Fibroblast of skin of right biceps (primary cell): ENCODE measurements around the gene RET.

ENCODE experiments used
- DNase-seq: peaks from one replicate; pipeline ENCODE4 v3.0.0-alpha.2; 2013

The RET gene

DNA sequence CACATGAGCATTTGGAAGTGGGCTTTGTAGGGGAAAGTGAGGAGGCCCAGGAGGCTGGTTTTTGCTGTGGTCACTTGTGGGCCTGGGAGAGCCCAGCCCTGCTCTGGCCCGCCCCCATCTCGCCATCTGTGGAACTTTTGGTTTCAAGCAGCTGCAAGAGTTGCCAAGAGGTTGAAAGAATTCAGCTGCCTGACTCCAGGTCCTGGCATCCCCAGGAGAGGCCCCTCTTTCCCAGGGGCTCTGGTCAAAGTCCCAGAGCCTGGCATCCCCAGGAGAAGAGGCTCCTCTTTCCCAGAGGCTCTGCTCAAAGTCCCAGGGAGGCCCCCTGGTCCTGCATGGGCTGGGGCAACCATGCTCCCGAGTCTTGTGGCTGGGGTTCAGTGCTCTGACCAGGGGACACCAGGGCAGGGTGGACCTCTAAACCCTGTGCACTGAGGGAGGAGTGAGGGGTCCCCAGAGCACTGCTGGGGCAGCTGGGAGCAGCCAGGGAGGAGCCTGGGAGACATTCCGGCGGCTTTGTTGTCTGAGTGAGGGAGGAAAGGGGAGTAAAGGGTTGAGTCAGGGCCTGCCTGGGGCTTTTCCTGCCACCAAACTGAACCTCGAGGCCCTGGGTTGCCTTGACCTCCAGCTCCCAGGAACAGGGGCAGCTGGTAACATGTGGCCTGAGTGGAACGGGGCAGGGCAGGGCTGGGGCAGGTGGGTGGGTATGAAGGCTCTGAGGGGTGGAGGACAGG is 33.6 kb downstream of the RET start:
- peak; percentile 13 for DNase-seq

- DNase-seq = no peak
These were observed 34.2 kb downstream of the RET start for GRCh38 chr10:43111101-43111500.

- DNase-seq = no peak
These were observed 35.2 kb downstream of the RET start for GRCh38 chr10:43111921-43112607.

- no peak for DNase-seq
These were observed 35.7 kb downstream of the RET start for GRCh38 chr10:43112608-43112961.

DNA sequence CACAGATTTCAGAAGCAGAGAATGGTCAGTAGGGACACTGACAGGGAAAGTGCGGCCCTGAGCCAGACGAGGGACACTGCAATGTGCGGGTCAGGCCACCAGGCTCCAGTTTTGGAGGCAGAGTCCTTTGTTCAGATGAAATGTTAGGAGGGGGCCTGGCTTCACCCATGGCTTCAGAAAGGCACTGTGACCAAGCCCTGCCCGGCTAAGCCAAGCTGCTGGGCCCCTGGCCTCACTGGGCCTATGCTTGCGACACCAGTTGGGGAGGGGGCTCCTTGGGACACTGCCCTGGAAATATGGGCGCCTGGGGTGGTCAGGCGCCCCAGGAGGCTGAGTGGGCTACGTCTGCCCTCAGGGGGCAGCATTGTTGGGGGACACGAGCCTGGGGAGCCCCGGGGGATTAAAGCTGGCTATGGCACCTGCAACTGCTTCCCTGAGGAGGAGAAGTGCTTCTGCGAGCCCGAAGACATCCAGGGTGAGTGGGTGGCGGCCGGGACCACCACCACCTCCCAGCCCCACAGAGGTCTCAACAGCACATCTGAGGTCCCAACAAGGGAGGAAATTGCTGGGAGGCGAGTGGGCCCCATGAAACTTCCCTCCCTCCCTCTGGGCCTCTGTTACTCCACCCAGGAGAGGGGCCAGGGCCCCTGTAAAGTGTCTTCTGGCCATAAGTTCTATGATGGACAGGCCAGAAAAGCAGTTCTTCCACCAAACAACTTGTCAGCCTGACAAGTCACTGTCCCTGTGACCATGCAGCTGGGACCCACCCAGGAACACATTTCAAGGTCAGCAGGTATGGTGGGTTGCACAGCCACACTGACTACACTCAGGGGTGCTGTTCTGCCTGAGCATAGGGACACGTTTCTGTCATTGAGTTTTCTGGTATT is 36.6 kb downstream of the RET start:
- no peak for DNase-seq

DNA sequence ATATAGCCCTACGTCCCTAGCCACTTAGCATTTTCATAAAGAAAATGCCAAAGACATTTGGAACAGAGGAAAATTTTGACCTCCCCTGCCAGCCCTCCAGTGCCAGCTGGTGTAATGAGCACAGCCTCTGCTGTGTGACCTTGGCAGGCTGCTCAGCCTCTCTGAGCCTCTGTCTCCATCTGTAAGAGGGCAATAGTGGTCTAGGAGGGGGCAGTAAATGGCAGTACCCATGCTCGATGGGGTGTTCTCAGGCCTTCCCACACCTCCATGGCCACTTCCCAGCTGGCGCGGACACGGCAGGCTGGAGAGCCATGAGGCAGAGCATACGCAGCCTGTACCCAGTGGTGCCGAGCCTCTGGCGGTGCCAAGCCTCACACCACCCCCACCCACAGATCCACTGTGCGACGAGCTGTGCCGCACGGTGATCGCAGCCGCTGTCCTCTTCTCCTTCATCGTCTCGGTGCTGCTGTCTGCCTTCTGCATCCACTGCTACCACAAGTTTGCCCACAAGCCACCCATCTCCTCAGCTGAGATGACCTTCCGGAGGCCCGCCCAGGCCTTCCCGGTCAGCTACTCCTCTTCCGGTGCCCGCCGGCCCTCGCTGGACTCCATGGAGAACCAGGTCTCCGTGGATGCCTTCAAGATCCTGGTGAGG is 37.3 kb downstream of the RET start:
- DNase-seq = no peak

DNA sequence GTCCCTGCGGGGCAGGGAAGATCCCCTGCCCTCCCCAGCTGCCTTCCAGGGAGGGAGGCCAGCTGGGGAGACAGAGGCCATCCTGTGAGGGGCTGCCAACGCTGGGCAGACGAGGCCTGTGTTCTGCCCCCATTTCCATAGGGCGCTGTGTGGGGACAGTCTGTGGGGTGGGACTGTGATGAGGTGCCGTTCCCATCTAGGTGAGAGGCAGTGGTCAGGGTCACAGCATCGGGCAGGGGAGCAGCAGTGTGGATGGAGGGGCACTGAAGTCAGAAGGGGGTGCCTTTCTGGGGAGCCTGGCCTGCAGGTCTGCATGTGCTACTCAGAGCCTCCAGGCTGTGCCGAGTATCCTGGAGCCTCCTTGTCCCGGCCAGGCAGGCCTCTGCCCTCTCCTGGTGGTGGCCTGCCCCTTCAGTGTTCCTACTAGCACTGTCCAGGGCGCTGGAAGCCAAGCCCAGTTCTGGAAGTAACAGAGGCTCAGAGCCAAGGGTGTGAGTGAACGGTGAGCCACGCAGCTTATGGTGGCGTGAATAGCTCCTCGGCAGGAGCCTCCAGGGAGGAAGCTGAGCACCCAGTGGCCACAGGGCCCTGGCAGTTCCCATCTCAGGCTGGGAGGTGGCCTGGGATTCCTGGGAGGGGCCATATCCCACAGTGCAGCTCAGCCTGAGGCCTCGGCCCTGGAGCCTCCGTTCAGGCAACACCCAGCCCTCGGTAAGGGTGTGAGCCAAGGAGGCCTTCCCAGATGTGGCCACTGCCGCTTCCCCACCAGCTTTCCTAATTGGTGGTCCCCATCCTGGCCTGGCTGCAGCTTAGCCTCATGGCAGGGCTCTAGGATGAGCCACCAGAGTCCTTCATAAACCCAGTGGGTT is 38.1 kb downstream of the RET start:
- DNase-seq = no peak

- DNase-seq = no peak
These were observed 39.2 kb downstream of the RET start for GRCh38 chr10:43115881-43116595.

- DNase-seq = no peak
These were observed 39.7 kb downstream of the RET start for GRCh38 chr10:43116596-43116995.

GRCh38 chr10:43117031-43117776 is 40.3 kb downstream of the RET start:
- DNase-seq = no peak

DNA sequence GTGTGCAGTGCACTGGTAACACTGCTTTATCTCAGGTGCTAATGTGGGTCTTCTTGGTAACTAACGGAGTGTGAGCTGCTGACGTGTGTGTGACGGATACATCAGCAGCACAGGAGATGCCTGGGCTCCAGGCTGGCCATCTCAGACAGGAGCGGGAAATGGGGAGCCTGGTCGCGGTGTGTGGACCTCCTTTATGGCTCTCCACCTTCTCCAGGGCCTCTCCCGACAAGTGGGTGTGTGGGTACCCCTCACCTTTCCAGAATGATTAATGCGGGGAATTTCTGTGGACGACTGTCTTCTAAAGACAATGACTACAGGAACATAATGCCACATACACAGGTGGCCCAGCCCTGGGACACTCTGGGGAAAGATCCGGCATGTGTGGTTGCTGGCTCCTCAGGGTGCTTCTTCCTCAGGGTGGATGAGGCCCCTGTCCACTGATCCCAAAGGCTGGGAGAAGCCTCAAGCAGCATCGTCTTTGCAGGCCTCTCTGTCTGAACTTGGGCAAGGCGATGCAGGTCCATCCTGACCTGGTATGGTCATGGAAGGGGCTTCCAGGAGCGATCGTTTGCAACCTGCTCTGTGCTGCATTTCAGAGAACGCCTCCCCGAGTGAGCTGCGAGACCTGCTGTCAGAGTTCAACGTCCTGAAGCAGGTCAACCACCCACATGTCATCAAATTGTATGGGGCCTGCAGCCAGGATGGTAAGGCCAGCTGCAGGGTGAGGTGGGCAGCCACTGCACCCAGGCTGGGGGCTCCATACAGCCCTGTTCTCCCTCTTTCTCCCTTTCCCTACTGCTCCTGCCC is 41.1 kb downstream of the RET start:
- DNase-seq = no peak

- DNase-seq = no peak
These were observed 42.0 kb downstream of the RET start for GRCh38 chr10:43118631-43119415.

DNA sequence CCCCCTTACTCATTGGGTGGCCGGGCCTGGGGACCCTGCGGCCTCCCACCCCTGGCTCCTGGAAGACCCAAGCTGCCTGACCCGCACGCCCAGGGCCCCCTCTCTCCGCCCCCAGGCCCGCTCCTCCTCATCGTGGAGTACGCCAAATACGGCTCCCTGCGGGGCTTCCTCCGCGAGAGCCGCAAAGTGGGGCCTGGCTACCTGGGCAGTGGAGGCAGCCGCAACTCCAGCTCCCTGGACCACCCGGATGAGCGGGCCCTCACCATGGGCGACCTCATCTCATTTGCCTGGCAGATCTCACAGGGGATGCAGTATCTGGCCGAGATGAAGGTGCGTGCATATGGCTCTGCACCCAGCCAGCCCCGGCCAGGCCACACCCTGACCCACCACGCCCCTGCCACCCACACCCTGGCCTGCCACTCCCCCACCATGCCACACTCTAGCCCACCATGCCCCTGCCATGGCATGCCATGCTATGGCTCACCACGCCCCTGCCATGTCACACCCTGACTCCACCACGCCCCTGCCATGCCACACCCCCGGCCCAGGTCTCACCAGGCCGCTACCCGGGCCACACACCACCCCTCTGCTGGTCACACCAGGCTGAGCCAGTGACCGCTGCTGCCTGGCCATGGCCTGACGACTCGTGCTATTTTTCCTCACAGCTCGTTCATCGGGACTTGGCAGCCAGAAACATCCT is 42.7 kb downstream of the RET start:
- no peak for DNase-seq

GRCh38 chr10:43120116-43120928 is 43.5 kb downstream of the RET start:
- DNase-seq = no peak

DNA sequence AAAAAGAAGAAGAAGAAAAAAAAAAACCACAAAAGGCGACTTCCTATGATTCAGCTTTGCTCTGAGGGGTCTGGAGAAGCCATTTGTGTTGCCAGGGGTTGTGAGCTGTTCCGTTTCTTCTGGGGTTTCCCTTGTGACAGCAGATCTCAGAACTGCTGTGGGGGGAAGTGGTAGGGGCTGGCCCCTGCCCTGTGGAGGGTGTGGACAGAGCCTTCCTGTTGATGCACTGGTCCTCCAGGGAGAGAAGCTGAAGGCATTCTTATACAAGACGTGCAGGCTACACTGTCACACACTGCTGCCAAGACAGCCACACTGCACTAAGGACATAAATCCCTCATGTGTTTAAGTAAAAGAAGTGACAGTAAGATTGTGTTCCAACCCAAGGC is 44.1 kb downstream of the RET start:
- DNase-seq = peak; percentile 19

DNA sequence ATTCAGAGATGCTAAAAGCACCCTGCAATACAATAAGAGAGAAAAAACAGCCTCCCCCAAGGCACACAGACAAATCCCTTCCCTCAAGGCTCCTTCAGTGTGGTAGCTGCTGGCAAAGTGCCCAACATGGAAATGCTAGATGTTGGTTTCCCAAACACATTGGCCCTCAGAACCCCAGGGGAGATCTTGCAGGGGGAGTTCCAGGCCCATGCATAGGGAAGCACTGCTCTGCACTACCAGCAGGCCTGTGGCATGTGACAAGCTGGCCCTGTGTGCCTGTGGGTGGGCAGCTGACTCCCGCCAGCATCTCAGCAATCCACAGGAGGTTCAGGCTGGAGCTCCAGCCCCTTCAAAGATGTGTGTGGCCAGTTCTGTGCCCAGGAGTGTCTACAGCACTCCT is 44.6 kb downstream of the RET start:
- peak; percentile 22 for DNase-seq

- DNase-seq = no peak
These were observed 45.2 kb downstream of the RET start for GRCh38 chr10:43122096-43122495.

- DNase-seq = no peak
These were observed 46.0 kb downstream of the RET start for GRCh38 chr10:43122826-43123225.
